Measurements from ENCODE around the gene NCEH1. TPM values are rescaled to one million over a fixed set of nuclear protein-coding genes. Genes with fewer than 3 reads are reported as not detected.

NCEH1 gene
- total RNA-seq, 1 donor from 2014 or later = 4.5 TPM

- no peak for ATAC-seq (ENCODE audit: low read depth)
- intact Hi-C loops (cut with micrococcal nuclease) = no loop called here
- no peaks in the 10 kb centered on the region for H3K36me3 Mint-ChIP-seq (ENCODE audit: low read depth)
- H3K27ac Mint-ChIP-seq = no peak overlapping the region
- POLR2A ChIA-PET = no interaction called here
- H3K4me1 Mint-ChIP-seq = peaks cover 6% of the 10 kb centered on the region
- H3K9me3 Mint-ChIP-seq = peaks cover 8% of the 10 kb centered on the region
- H3K27me3 Mint-ChIP-seq = no peaks in the 10 kb centered on the region
- no peak for DNase-seq
- CTCF ChIA-PET = interaction anchor here (0.9 kb wide), 1 partner anchor 153 kb away, joined by 3 read pairs; no protein-coding TSS in a partner anchor
- TF ChIP-seq CTCF (IDR thresholded peaks at IDR 0.05) = no peak
- no peak overlapping the region for H3K4me3 Mint-ChIP-seq
These were observed 97.0 kb downstream of the NCEH1 start for GRCh38 chr3:172613845-172614244.

GRCh38 chr3:172612871-172613678, 97.8 kb downstream of the NCEH1 start:
- Mint-ChIP-seq H3K36me3 (ENCODE audit: low read depth) (no peaks in the 10 kb centered on the region), H3K27me3 (no peaks in the 10 kb centered on the region), H3K4me1 (peaks cover 6% of the 10 kb centered on the region), H3K4me3 (no peak overlapping the region), H3K9me3 (peaks cover 8% of the 10 kb centered on the region), H3K27ac (no peak overlapping the region)
- POLR2A ChIA-PET = no interaction called here
- DNase-seq (no peak), ATAC-seq (ENCODE audit: low read depth) (no peak)
- CTCF ChIA-PET = interaction anchor here (0.9 to 1.3 kb wide), 2 partner anchors 17 to 152 kb away, joined by 3 read pairs; no protein-coding TSS in a partner anchor
- intact Hi-C loops (cut with micrococcal nuclease) = no loop called here
- TF ChIP-seq CTCF (IDR thresholded peaks at IDR 0.05) = no peak

GRCh38 chr3:172609750-172610149, 101.1 kb downstream of the NCEH1 start:
- H3K9me3 Mint-ChIP-seq = peaks cover 8% of the 10 kb centered on the region
- no peak for TF ChIP-seq CTCF (IDR thresholded peaks at IDR 0.05)
- no peaks in the 10 kb centered on the region for H3K4me1 Mint-ChIP-seq
- no peaks in the 10 kb centered on the region for H3K36me3 Mint-ChIP-seq (ENCODE audit: low read depth)
- POLR2A ChIA-PET = no interaction called here
- intact Hi-C loops (cut with micrococcal nuclease) = no loop called here
- CTCF ChIA-PET = no interaction called here
- no peak overlapping the region for H3K4me3 Mint-ChIP-seq
- no peak overlapping the region for H3K27ac Mint-ChIP-seq
- H3K27me3 Mint-ChIP-seq = peaks cover under 1% of the 10 kb centered on the region
- DNase-seq (no peak), ATAC-seq (ENCODE audit: low read depth) (no peak)

- ChIA-PET POLR2A (no interaction called here), CTCF (interaction anchor here (0.8 to 1.3 kb wide), 2 partner anchors 17 to 147 kb away, joined by 3 read pairs; no protein-coding TSS in a partner anchor)
- Mint-ChIP-seq H3K4me1 (no peaks in the 10 kb centered on the region), H3K27me3 (peaks cover 3% of the 10 kb centered on the region), H3K27ac (no peak overlapping the region), H3K4me3 (no peak overlapping the region), H3K36me3 (ENCODE audit: low read depth) (no peaks in the 10 kb centered on the region), H3K9me3 (peaks cover 8% of the 10 kb centered on the region)
- intact Hi-C loops (cut with micrococcal nuclease) = no loop called here
- ATAC-seq (ENCODE audit: low read depth) (no peak), DNase-seq (no peak)
- no peak for TF ChIP-seq CTCF (IDR thresholded peaks at IDR 0.05)
These were observed 102.3 kb downstream of the NCEH1 start for GRCh38 chr3:172608575-172608974.

- peaks cover 8% of the 10 kb centered on the region for H3K9me3 Mint-ChIP-seq
- no peak for TF ChIP-seq CTCF (IDR thresholded peaks at IDR 0.05)
- no peaks in the 10 kb centered on the region for H3K36me3 Mint-ChIP-seq (ENCODE audit: low read depth)
- intact Hi-C loops (cut with micrococcal nuclease) = no loop called here
- peaks cover 3% of the 10 kb centered on the region for H3K27me3 Mint-ChIP-seq
- ChIA-PET POLR2A (no interaction called here), CTCF (interaction anchor here (1.2 to 1.7 kb wide), 3 partner anchors 11 to 146 kb away, joined by 3 to 9 read pairs (median 4); no protein-coding TSS in a partner anchor)
- H3K27ac Mint-ChIP-seq = no peak overlapping the region
- H3K4me1 Mint-ChIP-seq = no peaks in the 10 kb centered on the region
- H3K4me3 Mint-ChIP-seq = no peak overlapping the region
- DNase-seq (no peak), ATAC-seq (ENCODE audit: low read depth) (no peak)
These were observed 103.4 kb downstream of the NCEH1 start for GRCh38 chr3:172607305-172608121.

Measured in activated B cell treated with CpG ODN at 0.5 μM for 24 hours (primary cell).